Breast epithelium (tissue), 4 donors: ENCODE data around the gene PTPRA. TPM values are rescaled to one million over a fixed set of nuclear protein-coding genes. Genes with fewer than 3 reads are reported as not detected.

ENCODE experiments used
- DNase-seq, 2 donors: peaks; one replicate each; pipeline ENCODE4 v3.0.0-alpha.2; 2019; ENCODE audit warnings: low spot score in 2 of 2
- H3K27ac ChIP-seq, 2 donors: fragments of 200-600 bp; sonication (generic) in 1 of 2; one replicate each; pipeline ENCODE4 v1.5.1; 2016 to 2019; ENCODE audit warnings: mild to moderate bottlenecking in 1 of 2
- H3K27me3 ChIP-seq, 2 donors: fragments of 200-600 bp; sonication (generic) in 1 of 2; one replicate each; pipeline versions ENCODE4 v1.5.1 to v1.6.0; 2017 to 2019; ENCODE audit warnings: control low read depth in 1 of 2, mild to moderate bottlenecking in 1 of 2
- H3K36me3 ChIP-seq: fragments of 200-600 bp; one replicate; pipeline ENCODE4 v1.5.1; 2019
- H3K4me1 ChIP-seq, 2 donors: fragments of 200-600 bp; sonication (generic); one replicate each; pipeline ENCODE4 v1.5.1; 2016 to 2019; ENCODE audit warnings: control low read depth in 1 of 2
- H3K4me3 ChIP-seq, 3 donors: fragments of 200-600 bp; sonication (generic); 1 replicate in 2 of 3; 2 replicates in 1 of 3; pipeline ENCODE4 v1.5.1; 2016 to 2019; ENCODE audit warnings: mild to moderate bottlenecking in 3 of 3, moderate library complexity in 2 of 3
- H3K9me3 ChIP-seq, 2 donors: fragments of 200-600 bp; sonication (generic) in 1 of 2; one replicate each; pipeline ENCODE4 v1.5.1; 2016 to 2019; ENCODE audit warnings: control low read depth in 1 of 2
- CTCF ChIP-seq, 3 donors: fragments of 450-650 bp; IDR thresholded peaks; one replicate each; pipeline ENCODE4 v1.5.1; 2016 to 2017; ENCODE audit warnings: antibody characterized with exemption in 3 of 3, mild to moderate bottlenecking in 3 of 3, moderate library complexity in 3 of 3
- POLR2A ChIP-seq: fragments of 450-650 bp; IDR thresholded peaks from one replicate; pipeline ENCODE4 v1.6.1; 2016; ENCODE audit warnings: antibody characterized with exemption, mild to moderate bottlenecking, moderate library complexity
- POLR2AphosphoS5 ChIP-seq, 3 donors: sonication (generic); formaldehyde crosslinking; IDR thresholded peaks; one replicate each; pipeline ENCODE4 v1.6.1; 2017; ENCODE audit warnings: antibody characterized with exemption in 3 of 3
- intact Hi-C: fragments of 100-400 bp; cut with DNase I; formaldehyde crosslinking; loops from one replicate; pipeline ENCODE4 v1.15.1; 2023; ENCODE audit warnings: low total_unique reads
- total RNA-seq, 3 donors: library from RNA; depleted of rRNA; stranded (reverse); fragments of >200 nt; gene quantifications; one replicate each; pipeline ENCODE4 v1.1.0, GENCODE V29; 2016

The PTPRA gene
- total RNA-seq, 3 donors from 2014 or later = 89.1 to 102 (median 96.0) TPM

GRCh38 chr20:3039426-3039825, 166.1 kb downstream of the PTPRA start:
- intact Hi-C loops = no loop called here
- Histone ChIP-seq H3K27me3 (no peaks in the 10 kb centered on the region), H3K9me3 (no peaks in the 10 kb centered on the region), H3K36me3 (peaks cover 6% of the 10 kb centered on the region), H3K4me1 (no peaks in the 10 kb centered on the region), H3K4me3 (no peak overlapping the region), H3K27ac (no peak overlapping the region)
- TF ChIP-seq POLR2AphosphoS5 (IDR thresholded peaks at IDR 0.05) (no peak), POLR2A (no peak), CTCF (IDR thresholded peaks at IDR 0.05) (no peak)
- no peak for DNase-seq

GRCh38 chr20:3040086-3040485, 166.8 kb downstream of the PTPRA start:
- DNase-seq = no peak
- H3K36me3 ChIP-seq = peaks cover 6% of the 10 kb centered on the region
- intact Hi-C loops = no loop called here

GRCh38 chr20:3041854-3042409, 168.7 kb downstream of the PTPRA start:
- Histone ChIP-seq H3K9me3 (no peaks in the 10 kb centered on the region), H3K4me3 (peak overlapping the region in 1 of 3 donors; percentile 43), H3K36me3 (peaks cover 6% of the 10 kb centered on the region), H3K27me3 (no peaks in the 10 kb centered on the region), H3K27ac (peak overlapping the region; percentile 67 to 86), H3K4me1 (peaks cover 2% of the 10 kb centered on the region in 2 donors)
- no peak for TF ChIP-seq CTCF (IDR thresholded peaks at IDR 0.05)
- no peak for TF ChIP-seq POLR2A
- no peak for TF ChIP-seq POLR2AphosphoS5 (IDR thresholded peaks at IDR 0.05)
- no peak for DNase-seq
- intact Hi-C loops = no loop called here

More at GRCh38 chr20:3040086-3040485, 166.8 kb downstream of the PTPRA start:
- no peaks in the 10 kb centered on the region for H3K4me1 ChIP-seq
- no peak overlapping the region for H3K4me3 ChIP-seq
- no peaks in the 10 kb centered on the region for H3K9me3 ChIP-seq
- no peaks in the 10 kb centered on the region for H3K27me3 ChIP-seq
- no peak overlapping the region for H3K27ac ChIP-seq
- TF ChIP-seq CTCF (IDR thresholded peaks at IDR 0.05) (no peak), POLR2AphosphoS5 (IDR thresholded peaks at IDR 0.05) (no peak), POLR2A (no peak)

DNA sequence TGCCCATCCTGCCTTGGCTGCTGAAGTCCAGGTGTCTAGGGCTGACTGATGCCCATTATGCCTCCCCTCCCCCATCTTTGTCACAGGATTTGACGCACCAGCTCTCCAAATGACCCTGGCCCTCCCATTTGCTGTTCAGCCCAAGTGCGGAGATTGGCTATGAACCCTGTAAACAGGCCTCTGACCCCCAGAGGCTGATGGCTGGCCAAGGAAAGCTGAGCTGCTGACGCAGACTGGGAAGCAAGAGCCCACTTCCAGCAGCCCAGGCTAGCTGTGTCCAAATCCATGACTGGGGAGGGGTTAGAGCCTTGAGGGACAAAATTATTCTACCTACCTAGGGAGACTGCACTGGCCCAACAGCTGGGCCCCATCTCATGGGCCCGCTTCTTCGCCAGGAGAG, 169.3 kb downstream of the PTPRA start:
- peak overlapping the region; percentile 67 to 86 for H3K27ac ChIP-seq
- no peak overlapping the region for H3K4me3 ChIP-seq
- H3K9me3 ChIP-seq = no peaks in the 10 kb centered on the region
- intact Hi-C loops = no loop called here
- H3K4me1 ChIP-seq = peaks cover 4 to 5% of the 10 kb centered on the region in 2 donors
- no peaks in the 10 kb centered on the region for H3K27me3 ChIP-seq
- no peak for TF ChIP-seq POLR2A
- no peak for TF ChIP-seq CTCF (IDR thresholded peaks at IDR 0.05)
- no peak for TF ChIP-seq POLR2AphosphoS5 (IDR thresholded peaks at IDR 0.05)
- DNase-seq = no peak
- H3K36me3 ChIP-seq = no peaks in the 10 kb centered on the region

- Histone ChIP-seq H3K36me3 (no peaks in the 10 kb centered on the region), H3K9me3 (no peaks in the 10 kb centered on the region), H3K4me1 (peaks cover 4 to 5% of the 10 kb centered on the region in 2 donors), H3K27ac (peak within 1 kb of the TSS; percentile 67 to 86), H3K27me3 (no peaks in the 10 kb centered on the region), H3K4me3 (no peak within 1 kb of the TSS)
- TF ChIP-seq POLR2AphosphoS5 (IDR thresholded peaks at IDR 0.05) = no peak
- no peak for TF ChIP-seq CTCF (IDR thresholded peaks at IDR 0.05)
- TF ChIP-seq POLR2A = no peak
- no peak for DNase-seq
- intact Hi-C loops = no loop called here
Observed at GRCh38 chr20:3043322-3043721, 170.0 kb downstream of the PTPRA start, which contains the start of gene GNRH2. TSS of gene GNRH2 (plus strand) at chr20:3043622. CDS start at chr20:3044415, 793 bp downstream.
